ENCODE results near the gene NDRG2. TPM values are rescaled to one million over a fixed set of nuclear protein-coding genes. Genes with fewer than 3 reads are reported as not detected.
A peak's percentile ranks its signal among the peaks of the same experiment; 100 is the strongest.

The NDRG2 gene
- total RNA-seq (100 to 1,000 TPM; 242 to 420 (median 299) TPM), polyA plus RNA-seq (100 to 1,000 TPM; 286 to 293 TPM)
- long read RNA-seq, donor 1, transcript NDRG2-211 (16 exons, 2,054 nt) = minor isoform, 43 of 484 reads
- long read RNA-seq, donor 1, transcript NDRG2-208 (16 exons, 2,022 nt) = major isoform, 76 of 484 reads
- long read RNA-seq, donor 1, transcript NDRG2-209 (17 exons, 2,079 nt) = minor isoform, 74 of 484 reads
- long read RNA-seq, donor 1, transcript NDRG2-202 (17 exons, 2,122 nt) = minor isoform, 29 of 484 reads
- long read RNA-seq, donor 1, partial matches to known transcripts = 76 of 484 reads
- long read RNA-seq, donor 1, other reads (novel, unspliced or antisense) = 116 of 484 reads
- long read RNA-seq, donor 2, transcript NDRG2-208 (16 exons, 2,022 nt) = minor isoform, 72 of 469 reads
- long read RNA-seq, donor 2, transcript NDRG2-227 (15 exons, 1,980 nt) = minor isoform, 25 of 469 reads
- long read RNA-seq, donor 2, transcript NDRG2-209 (17 exons, 2,079 nt) = major isoform, 77 of 469 reads
- long read RNA-seq, donor 2, transcript NDRG2-211 (16 exons, 2,054 nt) = minor isoform, 28 of 469 reads
- long read RNA-seq, donor 2, partial matches to known transcripts = 73 of 469 reads
- long read RNA-seq, donor 2, other reads (novel, unspliced or antisense) = 122 of 469 reads
- long read RNA-seq, donor 3, transcript NDRG2-208 (16 exons, 2,022 nt) = minor isoform, 156 of 957 reads
- long read RNA-seq, donor 3, transcript NDRG2-209 (17 exons, 2,079 nt) = major isoform, 170 of 957 reads
- long read RNA-seq, donor 3, transcript NDRG2-202 (17 exons, 2,122 nt) = minor isoform, 76 of 957 reads
- long read RNA-seq, donor 3, transcript NDRG2-226 (13 exons, 2,146 nt) = minor isoform, 90 of 957 reads
- long read RNA-seq, donor 3, partial matches to known transcripts = 141 of 957 reads
- long read RNA-seq, donor 3, other reads (novel, unspliced or antisense) = 168 of 957 reads

- H3K4me3 ChIP-seq = peak within 1 kb of the TSS; percentile 59 to 98 (median 82)
- ATAC-seq (peak; percentile 82 to 94 (median 85)), DNase-seq (peak; percentile 87 to 91)
- no peaks in the 10 kb centered on the region for H3K9me3 ChIP-seq
- peaks cover 0 to 29% (median 13%) of the 10 kb centered on the region in 9 donors for H3K36me3 ChIP-seq
- peaks cover 0 to 23% (median 0%) of the 10 kb centered on the region in 7 donors for H3K27me3 ChIP-seq
- no peak for TF ChIP-seq CTCF (IDR thresholded peaks at IDR 0.05)
- intact Hi-C loops (cut with DNase I) = loop anchor here in 6 of 10 donors (1.0 to 5.0 kb wide), 4 partner anchors 14 to 78 kb away; partner anchors contain the start of gene TMEM253 (in 2 of the 6)
- 0 to 1% methylated on average over 56 to 72 of the region's 72 CpGs for WGBS, 2 donors
- H3K4me1 ChIP-seq = peaks cover 14 to 57% (median 36%) of the 10 kb centered on the region in 9 donors
- peak within 1 kb of the TSS; percentile 86 to 100 (median 98) for H3K27ac ChIP-seq
These were observed at the start of gene NDRG2 for GRCh38 chr14:21024585-21025370. NDRG2 (minus strand) TSS chr14:21025061; CDS start chr14:21023315, 1,746 bp downstream.

GRCh38 chr14:21073921-21074320 is 49.1 kb upstream of the NDRG2 start:
- no peak for ATAC-seq
- no peak for DNase-seq
- intact Hi-C loops (cut with DNase I) = no loop called here
- 92 to 95% methylated on average over 9 of the region's 9 CpGs for WGBS, 2 donors
- no peak overlapping the region for H3K4me3 ChIP-seq
- peaks cover 1 to 37% (median 26%) of the 10 kb centered on the region in 9 donors for H3K4me1 ChIP-seq
- peaks cover 0 to 63% (median 41%) of the 10 kb centered on the region in 9 donors for H3K36me3 ChIP-seq
- H3K27ac ChIP-seq = peak overlapping the region in 1 of 10 donors; percentile 26
- no peaks in the 10 kb centered on the region for H3K9me3 ChIP-seq
- H3K27me3 ChIP-seq = peaks cover 0 to 10% (median 0%) of the 10 kb centered on the region in 7 donors
- no peak for TF ChIP-seq CTCF (IDR thresholded peaks at IDR 0.05)

DNA sequence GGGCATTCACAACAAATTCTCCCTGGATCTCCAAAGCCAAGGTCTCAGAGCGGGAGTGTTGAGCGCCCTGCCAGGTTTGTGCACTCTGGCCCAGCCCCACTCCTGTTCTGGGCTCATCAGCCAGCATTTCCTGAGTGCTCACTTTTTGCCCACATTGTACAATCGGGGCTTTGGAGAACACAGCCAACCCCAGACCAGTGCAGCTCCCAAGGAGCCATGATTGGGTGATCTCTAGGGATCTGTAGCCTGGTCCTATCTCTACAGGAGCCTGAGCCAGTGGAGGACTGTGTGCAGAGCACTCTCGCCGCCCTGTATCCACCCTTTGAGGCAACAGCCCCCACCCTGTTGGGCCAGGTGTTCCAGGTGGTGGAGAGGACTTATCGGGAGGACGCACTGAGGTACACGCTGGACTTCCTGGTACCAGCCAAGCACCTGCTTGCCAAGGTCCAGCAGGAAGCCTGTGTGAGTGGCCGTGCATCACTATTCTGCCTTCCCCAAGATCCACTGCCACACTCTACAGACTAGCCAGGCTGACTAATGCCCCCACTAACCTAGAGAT is 48.0 kb upstream of the NDRG2 start:
- H3K36me3 ChIP-seq = peaks cover 0 to 52% (median 31%) of the 10 kb centered on the region in 9 donors
- peaks cover 0 to 17% (median 0%) of the 10 kb centered on the region in 7 donors for H3K27me3 ChIP-seq
- intact Hi-C loops (cut with DNase I) = no loop called here
- WGBS, 2 donors = 86 to 93% methylated on average over 9 of the region's 9 CpGs
- DNase-seq (no peak), ATAC-seq (no peak)
- peak overlapping the region in 8 of 10 donors; percentile 90 to 98 (median 96) for H3K27ac ChIP-seq
- H3K9me3 ChIP-seq = no peaks in the 10 kb centered on the region
- peak overlapping the region in 1 of 10 donors; percentile 4 for H3K4me3 ChIP-seq
- no peak for TF ChIP-seq CTCF (IDR thresholded peaks at IDR 0.05)
- H3K4me1 ChIP-seq = peaks cover 6 to 44% (median 34%) of the 10 kb centered on the region in 9 donors

Data from heart right ventricle (tissue), 16 donors.